ENCODE data around the gene CSF3R.

DNA sequence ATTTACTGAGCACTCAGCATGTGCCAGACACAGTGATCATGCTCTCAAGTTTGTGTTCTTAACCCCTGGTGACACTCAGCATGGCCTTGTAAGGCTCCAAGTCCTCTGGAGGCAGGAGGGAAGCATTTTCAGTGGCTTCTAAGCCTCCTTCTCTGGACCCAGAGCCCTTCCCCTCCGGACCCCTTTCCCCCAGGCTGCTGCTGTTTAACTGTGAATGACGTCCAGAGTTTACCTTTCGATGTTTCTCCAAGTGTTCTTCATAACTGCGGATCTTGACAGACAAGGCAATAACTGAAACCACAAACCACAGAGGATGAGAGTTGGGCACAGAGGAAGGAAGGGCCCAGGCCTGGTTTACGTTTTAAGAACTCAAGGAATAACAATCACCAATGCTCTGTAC is 25.0 kb downstream of the CSF3R start:
- no peak for TF ChIP-seq POLR2AphosphoS5 (IDR thresholded peaks at IDR 0.05)
- TF ChIP-seq, protein P1, sequence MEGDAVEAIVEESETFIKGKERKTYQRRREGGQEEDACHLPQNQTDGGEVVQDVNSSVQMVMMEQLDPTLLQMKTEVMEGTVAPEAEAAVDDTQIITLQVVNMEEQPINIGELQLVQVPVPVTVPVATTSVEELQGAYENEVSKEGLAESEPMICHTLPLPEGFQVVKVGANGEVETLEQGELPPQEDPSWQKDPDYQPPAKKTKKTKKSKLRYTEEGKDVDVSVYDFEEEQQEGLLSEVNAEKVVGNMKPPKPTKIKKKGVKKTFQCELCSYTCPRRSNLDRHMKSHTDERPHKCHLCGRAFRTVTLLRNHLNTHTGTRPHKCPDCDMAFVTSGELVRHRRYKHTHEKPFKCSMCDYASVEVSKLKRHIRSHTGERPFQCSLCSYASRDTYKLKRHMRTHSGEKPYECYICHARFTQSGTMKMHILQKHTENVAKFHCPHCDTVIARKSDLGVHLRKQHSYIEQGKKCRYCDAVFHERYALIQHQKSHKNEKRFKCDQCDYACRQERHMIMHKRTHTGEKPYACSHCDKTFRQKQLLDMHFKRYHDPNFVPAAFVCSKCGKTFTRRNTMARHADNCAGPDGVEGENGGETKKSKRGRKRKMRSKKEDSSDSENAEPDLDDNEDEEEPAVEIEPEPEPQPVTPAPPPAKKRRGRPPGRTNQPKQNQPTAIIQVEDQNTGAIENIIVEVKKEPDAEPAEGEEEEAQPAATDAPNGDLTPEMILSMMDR (IDR thresholded peaks at IDR 0.05): no peak
- no peak for TF ChIP-seq EP300 (IDR thresholded peaks at IDR 0.05)

All from stomach (tissue), 4 donors.